Hepatocyte (in vitro differentiated cells): Measurements from ENCODE around the gene TMEM126B.

Experiments used
- EZH2 ChIP-seq: fragments of 200-600 bp; sonication (generic); IDR thresholded peaks from 2 replicates; pipeline ENCODE4 v1.6.1; 2016; ENCODE audit warnings: antibody characterized with exemption, mild to moderate bottlenecking, borderline replicate concordance
- EZH2phosphoT487 ChIP-seq: fragments of 200-600 bp; sonication (generic); IDR thresholded peaks from one replicate; pipeline ENCODE4 v1.6.1; 2018; ENCODE audit warnings: antibody characterized with exemption, mild to moderate bottlenecking, low read depth, moderate library complexity; ENCODE audit not compliant: unreplicated experiment, severe bottlenecking
- TF ChIP-seq, protein P1 (sequence below): fragments of 200-600 bp; sonication (generic); IDR thresholded peaks from 2 replicates; pipeline ENCODE4 v1.5.1; 2016; ENCODE audit warnings: antibody characterized with exemption, mild to moderate bottlenecking; ENCODE audit not compliant: poor library complexity

DNA sequence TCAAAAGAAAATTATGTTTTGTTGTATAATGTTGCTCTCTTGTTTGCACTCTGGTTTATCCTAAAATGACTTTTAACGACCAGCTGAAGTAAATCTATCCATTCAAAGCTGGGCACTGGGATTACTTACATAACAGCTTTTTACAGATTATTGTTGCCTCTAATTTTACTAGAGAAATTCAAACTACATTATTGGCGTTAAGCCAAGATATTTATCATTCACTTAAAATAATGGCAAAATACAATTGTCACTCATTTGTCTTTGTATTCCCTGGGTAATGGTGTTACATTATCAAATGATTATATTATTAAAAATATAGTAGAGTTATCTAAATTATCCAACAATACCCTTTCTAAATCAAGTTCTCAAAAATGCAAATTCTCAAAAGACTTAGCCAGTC, 31.5 kb upstream of the TMEM126B start:
- TF ChIP-seq EZH2phosphoT487 (no peak), EZH2 (no peak)
- TF ChIP-seq, protein P1, sequence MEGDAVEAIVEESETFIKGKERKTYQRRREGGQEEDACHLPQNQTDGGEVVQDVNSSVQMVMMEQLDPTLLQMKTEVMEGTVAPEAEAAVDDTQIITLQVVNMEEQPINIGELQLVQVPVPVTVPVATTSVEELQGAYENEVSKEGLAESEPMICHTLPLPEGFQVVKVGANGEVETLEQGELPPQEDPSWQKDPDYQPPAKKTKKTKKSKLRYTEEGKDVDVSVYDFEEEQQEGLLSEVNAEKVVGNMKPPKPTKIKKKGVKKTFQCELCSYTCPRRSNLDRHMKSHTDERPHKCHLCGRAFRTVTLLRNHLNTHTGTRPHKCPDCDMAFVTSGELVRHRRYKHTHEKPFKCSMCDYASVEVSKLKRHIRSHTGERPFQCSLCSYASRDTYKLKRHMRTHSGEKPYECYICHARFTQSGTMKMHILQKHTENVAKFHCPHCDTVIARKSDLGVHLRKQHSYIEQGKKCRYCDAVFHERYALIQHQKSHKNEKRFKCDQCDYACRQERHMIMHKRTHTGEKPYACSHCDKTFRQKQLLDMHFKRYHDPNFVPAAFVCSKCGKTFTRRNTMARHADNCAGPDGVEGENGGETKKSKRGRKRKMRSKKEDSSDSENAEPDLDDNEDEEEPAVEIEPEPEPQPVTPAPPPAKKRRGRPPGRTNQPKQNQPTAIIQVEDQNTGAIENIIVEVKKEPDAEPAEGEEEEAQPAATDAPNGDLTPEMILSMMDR, result no peak
